ENCODE data around the gene C10orf95.
"Not testable (repeated sequence)": the region's sequence is repeated elsewhere in the genome, so short reads cannot be mapped to it uniquely, and the experiment has no call there.

Gene C10orf95

GRCh38 chr10:102451105-102451969, at the start of gene C10orf95:
TSS of gene C10orf95 (minus strand) at chr10:102451543. CDS start at chr10:102451093, 450 bp downstream.
- DNase-seq (ENCODE audit: extremely low read depth in 1 of 2, low read depth in 1 of 2) = no peak

- DNase-seq (ENCODE audit: extremely low read depth in 1 of 2, low read depth in 1 of 2) = not testable (repeated sequence)
Observed at GRCh38 chr10:102500686-102501085, 49.3 kb upstream of the C10orf95 start.

- no peak for DNase-seq (ENCODE audit: extremely low read depth in 1 of 2, low read depth in 1 of 2)
Observed at GRCh38 chr10:102499356-102499755, 48.0 kb upstream of the C10orf95 start.

- DNase-seq (ENCODE audit: extremely low read depth in 1 of 2, low read depth in 1 of 2) = no peak
Observed at GRCh38 chr10:102497545-102497944, 46.2 kb upstream of the C10orf95 start.

- no peak for DNase-seq (ENCODE audit: extremely low read depth in 1 of 2, low read depth in 1 of 2)
Observed at GRCh38 chr10:102493771-102494170, 42.4 kb upstream of the C10orf95 start.

- no peak for DNase-seq (ENCODE audit: extremely low read depth in 1 of 2, low read depth in 1 of 2)
Observed at GRCh38 chr10:102492983-102493382, 41.6 kb upstream of the C10orf95 start.

- no peak for DNase-seq (ENCODE audit: extremely low read depth in 1 of 2, low read depth in 1 of 2)
Observed at GRCh38 chr10:102492344-102492939, 41.1 kb upstream of the C10orf95 start.

- no peak for DNase-seq (ENCODE audit: extremely low read depth in 1 of 2, low read depth in 1 of 2)
Observed at GRCh38 chr10:102491136-102491535, 39.8 kb upstream of the C10orf95 start.

- no peak for DNase-seq (ENCODE audit: extremely low read depth in 1 of 2, low read depth in 1 of 2)
Observed at GRCh38 chr10:102485093-102485784, 33.9 kb upstream of the C10orf95 start.

GRCh38 chr10:102484021-102484420, 32.7 kb upstream of the C10orf95 start:
- DNase-seq (ENCODE audit: extremely low read depth in 1 of 2, low read depth in 1 of 2) = no peak

GRCh38 chr10:102480396-102480795, 29.1 kb upstream of the C10orf95 start:
- no peak for DNase-seq (ENCODE audit: extremely low read depth in 1 of 2, low read depth in 1 of 2)

- no peak for DNase-seq (ENCODE audit: extremely low read depth in 1 of 2, low read depth in 1 of 2)
Observed at GRCh38 chr10:102479651-102480050, 28.3 kb upstream of the C10orf95 start.

GRCh38 chr10:102476466-102477141, 25.3 kb upstream of the C10orf95 start:
- DNase-seq (ENCODE audit: extremely low read depth in 1 of 2, low read depth in 1 of 2) = no peak

GRCh38 chr10:102475451-102476040, 24.2 kb upstream of the C10orf95 start:
- DNase-seq (ENCODE audit: extremely low read depth in 1 of 2, low read depth in 1 of 2) = no peak

- DNase-seq (ENCODE audit: extremely low read depth in 1 of 2, low read depth in 1 of 2) = no peak
Observed at GRCh38 chr10:102473445-102474331, 22.3 kb upstream of the C10orf95 start.

GRCh38 chr10:102470579-102471546, 19.5 kb upstream of the C10orf95 start:
- no peak for DNase-seq (ENCODE audit: extremely low read depth in 1 of 2, low read depth in 1 of 2)

- DNase-seq (ENCODE audit: extremely low read depth in 1 of 2, low read depth in 1 of 2) = no peak
Observed at GRCh38 chr10:102468683-102469082, 17.3 kb upstream of the C10orf95 start.

GRCh38 chr10:102467971-102468438, 16.7 kb upstream of the C10orf95 start:
- no peak for DNase-seq (ENCODE audit: extremely low read depth in 1 of 2, low read depth in 1 of 2)
